ENCODE data around the gene AKR7A2.
A peak's percentile ranks its signal among the peaks of the same experiment; 100 is the strongest.

Gene AKR7A2

DNA sequence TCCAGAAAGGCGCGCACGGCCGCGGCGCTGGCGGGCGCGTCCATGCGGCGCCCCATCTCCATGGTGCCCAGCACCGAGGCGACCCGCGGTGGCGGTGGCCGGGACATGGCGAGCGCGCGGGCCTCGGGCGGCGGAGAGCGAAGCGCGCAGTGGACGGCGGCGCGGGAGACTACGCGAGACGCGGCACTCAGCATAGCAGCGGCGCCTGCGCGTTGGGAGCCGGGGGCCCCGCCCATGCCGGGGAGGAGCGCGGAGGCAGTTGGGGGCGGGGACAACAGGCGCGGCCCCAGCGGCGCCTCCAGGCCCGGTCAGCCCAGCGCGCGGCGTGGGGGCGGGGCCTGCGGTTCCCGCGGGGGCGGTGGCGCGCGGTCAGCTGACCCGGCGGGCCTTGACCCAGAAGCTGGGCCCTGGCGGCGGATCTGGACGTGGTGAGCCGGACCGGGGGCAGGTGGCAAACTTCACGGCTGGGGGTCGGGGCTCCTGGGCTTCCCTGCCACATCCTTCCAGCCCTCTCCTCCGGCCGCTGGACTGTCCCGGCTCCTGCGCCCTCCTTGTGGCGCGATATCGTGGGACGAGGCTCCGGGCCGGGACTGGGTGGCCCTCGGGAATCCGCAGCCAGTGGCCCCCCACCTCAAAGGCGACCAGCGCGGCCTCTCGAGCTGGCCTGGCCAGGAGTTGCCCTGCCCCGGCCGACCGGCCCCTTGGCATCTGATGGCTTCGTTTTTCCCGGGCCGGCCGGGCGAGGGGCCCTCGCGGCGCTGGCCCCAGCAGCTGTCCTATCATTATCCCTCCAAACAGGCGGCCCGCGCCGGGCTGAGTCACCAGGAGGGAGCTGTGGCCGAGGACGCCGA lies at the start of gene AKR7A2, which contains the start of gene SLC66A1:
TSS of gene AKR7A2 (minus strand) at position 214 of the 851 bp plus-strand sequence. CDS start at position 194, 20 bp downstream.
TSS of gene SLC66A1 (plus strand) at position 396 of the 851 bp plus-strand sequence. CDS start 5,352 bp downstream, outside the sequence.
- peak; percentile 54 for DNase-seq (ENCODE audit: extremely low read depth, low read depth)
- H3K4me3 ChIP-seq (replicated peaks; ENCODE audit: low read depth, low read length) = peak within 1 kb of the TSS; percentile 54
- TF ChIP-seq CTCF (IDR thresholded peaks at IDR 0.05; ENCODE audit: low read depth, low read length, missing control alignments) = no peak

GRCh38 chr1:19360843-19361610 lies 49.1 kb upstream of the AKR7A2 start:
- TF ChIP-seq CTCF (IDR thresholded peaks at IDR 0.05; ENCODE audit: low read depth, low read length, missing control alignments) = no peak
- H3K4me3 ChIP-seq (replicated peaks; ENCODE audit: low read depth, low read length) = no peak overlapping the region
- DNase-seq (ENCODE audit: extremely low read depth, low read depth) = no peak

GRCh38 chr1:19360432-19360831 lies 48.5 kb upstream of the AKR7A2 start:
- no peak overlapping the region for H3K4me3 ChIP-seq (replicated peaks; ENCODE audit: low read depth, low read length)
- DNase-seq (ENCODE audit: extremely low read depth, low read depth) = no peak
- TF ChIP-seq CTCF (IDR thresholded peaks at IDR 0.05; ENCODE audit: low read depth, low read length, missing control alignments) = no peak

DNA sequence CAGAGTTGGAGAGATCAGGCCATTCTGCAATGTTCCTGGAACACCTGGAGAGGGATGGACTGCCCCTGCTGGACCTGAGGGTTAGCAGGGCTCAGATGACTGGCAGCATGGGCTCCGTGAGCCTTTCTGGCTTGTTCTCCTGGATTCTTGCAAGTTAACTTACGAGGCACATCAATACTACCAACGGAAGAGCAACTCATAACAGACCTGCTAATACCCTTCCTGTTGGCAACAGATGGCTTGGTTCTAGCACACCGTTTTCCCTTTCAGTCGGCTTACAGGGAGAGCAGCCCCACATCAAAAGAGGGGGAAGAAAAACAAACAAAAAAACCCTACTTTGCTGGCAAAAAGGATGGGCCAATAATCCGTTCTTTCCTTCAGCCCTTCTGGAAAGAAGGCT lies 48.1 kb upstream of the AKR7A2 start:
- DNase-seq (ENCODE audit: extremely low read depth, low read depth) = no peak
- H3K4me3 ChIP-seq (replicated peaks; ENCODE audit: low read depth, low read length) = no peak overlapping the region
- no peak for TF ChIP-seq CTCF (IDR thresholded peaks at IDR 0.05; ENCODE audit: low read depth, low read length, missing control alignments)

- TF ChIP-seq CTCF (IDR thresholded peaks at IDR 0.05; ENCODE audit: low read depth, low read length, missing control alignments) = no peak
- no peak overlapping the region for H3K4me3 ChIP-seq (replicated peaks; ENCODE audit: low read depth, low read length)
- DNase-seq (ENCODE audit: extremely low read depth, low read depth) = no peak
These were observed 47.4 kb upstream of the AKR7A2 start for GRCh38 chr1:19359357-19359756.

- no peak for TF ChIP-seq CTCF (IDR thresholded peaks at IDR 0.05; ENCODE audit: low read depth, low read length, missing control alignments)
- no peak for DNase-seq (ENCODE audit: extremely low read depth, low read depth)
- no peak overlapping the region for H3K4me3 ChIP-seq (replicated peaks; ENCODE audit: low read depth, low read length)
These were observed 46.8 kb upstream of the AKR7A2 start for GRCh38 chr1:19358710-19359109.

Data from HFF-Myc (cell line).